Activated naive CD8-positive, alpha-beta T cell treated with anti-CD3 and anti-CD28 coated beads for 36 hours (primary cell): ENCODE results near the gene PTPRA. TPM values are rescaled to one million over a fixed set of nuclear protein-coding genes. Genes with fewer than 3 reads are reported as not detected.

Experiments used
- DNase-seq: peaks from one replicate; pipeline ENCODE4 v3.0.0; 2021
- H3K27ac Mint-ChIP-seq: one replicate; pipeline ENCODE4 v1.8.0; 2022; ENCODE audit warnings: mild to moderate bottlenecking, moderate library complexity, mixed read lengths
- H3K27me3 Mint-ChIP-seq: one replicate; pipeline ENCODE4 v1.8.0; 2022; ENCODE audit warnings: mild to moderate bottlenecking, mixed read lengths
- H3K36me3 Mint-ChIP-seq: one replicate; pipeline ENCODE4 v1.8.0; 2021; ENCODE audit warnings: mild to moderate bottlenecking, mixed read lengths
- H3K4me1 Mint-ChIP-seq: one replicate; pipeline ENCODE4 v1.8.0; 2021; ENCODE audit warnings: mixed read lengths
- H3K4me3 Mint-ChIP-seq: one replicate; pipeline ENCODE4 v1.8.0; 2022; ENCODE audit warnings: mild to moderate bottlenecking, moderate library complexity, mixed read lengths
- H3K9me3 Mint-ChIP-seq: one replicate; pipeline ENCODE4 v1.8.0; 2022; ENCODE audit warnings: mixed read lengths
- total RNA-seq, 2 experiments: library from RNA; stranded (reverse); gene quantifications; one replicate each; pipeline ENCODE4 v1.2.3, GENCODE V29; 2021

The PTPRA gene
- total RNA-seq, 2 experiments from 2014 or later, result 40.6 to 43.0 TPM

- H3K9me3 Mint-ChIP-seq, result peaks cover 2% of the 10 kb centered on the region
- H3K27me3 Mint-ChIP-seq, result no peaks in the 10 kb centered on the region
- H3K36me3 Mint-ChIP-seq, result peaks cover 20% of the 10 kb centered on the region
- H3K4me1 Mint-ChIP-seq, result peaks cover 23% of the 10 kb centered on the region
- peak within 1 kb of the TSS; percentile 86 for H3K27ac Mint-ChIP-seq
- peak; percentile 94 for DNase-seq
- H3K4me3 Mint-ChIP-seq, result peak within 1 kb of the TSS; percentile 76
Measured at GRCh38 chr20:2840138-2840966, 32.9 kb upstream of the PTPRA start, which contains the start of the genes PCED1A and VPS16. PCED1A (minus strand) TSS chr20:2840655; CDS start chr20:2839912, 743 bp downstream. VPS16 (plus strand) TSS chr20:2840745; CDS start chr20:2840775, 30 bp downstream.

GRCh38 chr20:2840967-2841531 is 32.2 kb upstream of the PTPRA start:
- Mint-ChIP-seq H3K4me1 (peaks cover 26% of the 10 kb centered on the region), H3K9me3 (peaks cover 2% of the 10 kb centered on the region), H3K36me3 (peaks cover 20% of the 10 kb centered on the region), H3K27me3 (no peaks in the 10 kb centered on the region), H3K4me3 (peak overlapping the region; percentile 76), H3K27ac (peak overlapping the region; percentile 59)
- peak; percentile 56 for DNase-seq

GRCh38 chr20:2845607-2846006 is 27.7 kb upstream of the PTPRA start:
- Mint-ChIP-seq H3K4me3 (no peak overlapping the region), H3K27ac (no peak overlapping the region), H3K27me3 (no peaks in the 10 kb centered on the region), H3K4me1 (peaks cover 18% of the 10 kb centered on the region), H3K9me3 (no peaks in the 10 kb centered on the region), H3K36me3 (peaks cover 7% of the 10 kb centered on the region)
- no peak for DNase-seq

GRCh38 chr20:2846698-2847097 is 26.6 kb upstream of the PTPRA start:
- H3K27ac Mint-ChIP-seq, result no peak overlapping the region
- DNase-seq, result no peak
- peaks cover 7% of the 10 kb centered on the region for H3K36me3 Mint-ChIP-seq
- no peaks in the 10 kb centered on the region for H3K27me3 Mint-ChIP-seq
- peaks cover 17% of the 10 kb centered on the region for H3K4me1 Mint-ChIP-seq
- no peak overlapping the region for H3K4me3 Mint-ChIP-seq
- no peaks in the 10 kb centered on the region for H3K9me3 Mint-ChIP-seq

GRCh38 chr20:2847802-2848201 is 25.5 kb upstream of the PTPRA start:
- Mint-ChIP-seq H3K27me3 (no peaks in the 10 kb centered on the region), H3K27ac (no peak overlapping the region)
- no peak for DNase-seq

GRCh38 chr20:2849529-2849928 is 23.8 kb upstream of the PTPRA start:
- Mint-ChIP-seq H3K36me3 (peaks cover 5% of the 10 kb centered on the region), H3K4me3 (no peak overlapping the region), H3K27ac (no peak overlapping the region), H3K4me1 (peaks cover 24% of the 10 kb centered on the region), H3K9me3 (no peaks in the 10 kb centered on the region), H3K27me3 (no peaks in the 10 kb centered on the region)
- DNase-seq, result no peak

More at GRCh38 chr20:2847802-2848201, 25.5 kb upstream of the PTPRA start:
- peaks cover 7% of the 10 kb centered on the region for H3K36me3 Mint-ChIP-seq
- H3K9me3 Mint-ChIP-seq, result no peaks in the 10 kb centered on the region
- H3K4me3 Mint-ChIP-seq, result no peak overlapping the region
- H3K4me1 Mint-ChIP-seq, result peaks cover 26% of the 10 kb centered on the region

- H3K27ac Mint-ChIP-seq, result no peak overlapping the region
- peaks cover 2% of the 10 kb centered on the region for H3K36me3 Mint-ChIP-seq
- no peak overlapping the region for H3K4me3 Mint-ChIP-seq
- H3K27me3 Mint-ChIP-seq, result no peaks in the 10 kb centered on the region
- no peaks in the 10 kb centered on the region for H3K9me3 Mint-ChIP-seq
- DNase-seq, result no peak
- H3K4me1 Mint-ChIP-seq, result peaks cover 14% of the 10 kb centered on the region
Measured at GRCh38 chr20:2851086-2851485, 22.2 kb upstream of the PTPRA start.

GRCh38 chr20:2858591-2858990 is 14.7 kb upstream of the PTPRA start:
- no peak for DNase-seq
- peaks cover 2% of the 10 kb centered on the region for H3K4me1 Mint-ChIP-seq
- H3K4me3 Mint-ChIP-seq, result no peak overlapping the region
- H3K9me3 Mint-ChIP-seq, result no peaks in the 10 kb centered on the region
- H3K27me3 Mint-ChIP-seq, result no peaks in the 10 kb centered on the region
- H3K27ac Mint-ChIP-seq, result no peak overlapping the region
- H3K36me3 Mint-ChIP-seq, result no peaks in the 10 kb centered on the region

- Mint-ChIP-seq H3K27me3 (no peaks in the 10 kb centered on the region), H3K9me3 (no peaks in the 10 kb centered on the region)
Measured at GRCh38 chr20:2859330-2860121, 13.8 kb upstream of the PTPRA start.

GRCh38 chr20:2864626-2865025 is 8.7 kb upstream of the PTPRA start:
- Mint-ChIP-seq H3K9me3 (no peaks in the 10 kb centered on the region), H3K4me1 (peaks cover 45% of the 10 kb centered on the region), H3K27ac (no peak overlapping the region), H3K27me3 (no peaks in the 10 kb centered on the region), H3K4me3 (no peak overlapping the region), H3K36me3 (peaks cover 17% of the 10 kb centered on the region)
- no peak for DNase-seq

More at GRCh38 chr20:2859330-2860121, 13.8 kb upstream of the PTPRA start:
- no peak overlapping the region for H3K27ac Mint-ChIP-seq
- no peak overlapping the region for H3K4me3 Mint-ChIP-seq
- H3K36me3 Mint-ChIP-seq, result peaks cover 2% of the 10 kb centered on the region
- H3K4me1 Mint-ChIP-seq, result peaks cover 3% of the 10 kb centered on the region
- DNase-seq, result no peak

- Mint-ChIP-seq H3K36me3 (peaks cover 17% of the 10 kb centered on the region), H3K4me3 (no peak overlapping the region), H3K27ac (peak overlapping the region; percentile 21), H3K4me1 (peaks cover 46% of the 10 kb centered on the region), H3K9me3 (no peaks in the 10 kb centered on the region), H3K27me3 (no peaks in the 10 kb centered on the region)
- DNase-seq, result no peak
Measured at GRCh38 chr20:2865101-2865500, 8.2 kb upstream of the PTPRA start.

GRCh38 chr20:2865630-2866029 is 7.7 kb upstream of the PTPRA start:
- Mint-ChIP-seq H3K27me3 (no peaks in the 10 kb centered on the region), H3K36me3 (peaks cover 17% of the 10 kb centered on the region), H3K4me3 (peak overlapping the region; percentile 1), H3K27ac (peak overlapping the region; percentile 82), H3K9me3 (no peaks in the 10 kb centered on the region), H3K4me1 (peaks cover 51% of the 10 kb centered on the region)
- peak; percentile 67 for DNase-seq

GRCh38 chr20:2866236-2866635 is 7.0 kb upstream of the PTPRA start:
- Mint-ChIP-seq H3K36me3 (peaks cover 17% of the 10 kb centered on the region), H3K9me3 (no peaks in the 10 kb centered on the region), H3K27me3 (no peaks in the 10 kb centered on the region), H3K27ac (peak overlapping the region; percentile 82), H3K4me3 (no peak overlapping the region), H3K4me1 (peaks cover 57% of the 10 kb centered on the region)
- DNase-seq, result peak; percentile 29

- Mint-ChIP-seq H3K27me3 (no peaks in the 10 kb centered on the region), H3K4me1 (peaks cover 63% of the 10 kb centered on the region), H3K9me3 (no peaks in the 10 kb centered on the region), H3K4me3 (no peak overlapping the region), H3K27ac (peak overlapping the region; percentile 23), H3K36me3 (peaks cover 17% of the 10 kb centered on the region)
- DNase-seq, result no peak
Measured at GRCh38 chr20:2867081-2867864, 6.0 kb upstream of the PTPRA start.
